ENCODE results near the gene FARP2.

The FARP2 gene

GRCh38 chr2:241354668-241355658 lies 1.1 kb upstream of the FARP2 start:
- Histone ChIP-seq H3K9ac (ENCODE audit: low read length) (no peak overlapping the region), H3K9me3 (ENCODE audit: low read length) (no peaks in the 10 kb centered on the region), H3K27ac (ENCODE audit: low read depth, low read length, poor library complexity, severe bottlenecking) (peak overlapping the region; percentile 45), H4K20me1 (ENCODE audit: insufficient read depth, low read length) (no peaks in the 10 kb centered on the region), H3K4me1 (ENCODE audit: insufficient read depth, low read length, severe bottlenecking) (peaks cover 17% of the 10 kb centered on the region), H3K4me2 (ENCODE audit: low read length) (peak overlapping the region; percentile 54; the same call in 1 of the 2 replicates), H3K27me3 (ENCODE audit: insufficient read depth, low read length) (no peaks in the 10 kb centered on the region; the same call in 1 of the 2 replicates), H3K4me3 (ENCODE audit: low read depth, low read length, poor library complexity, severe bottlenecking) (peak overlapping the region; percentile 47), H3K79me2 (ENCODE audit: insufficient read depth, low read length) (no peaks in the 10 kb centered on the region), H3K9me2 (ENCODE audit: low read depth, low read length) (no peaks in the 10 kb centered on the region), H2AFZ (ENCODE audit: low read length) (no peak overlapping the region), H3K36me3 (ENCODE audit: insufficient read depth, low read length) (peaks cover 53% of the 10 kb centered on the region), H3F3A (ENCODE audit: insufficient read depth, low read length) (0 out of 2 replicates have a peak, but pooled peaks cover 11% of the 10 kb centered on the region)
- TF ChIP-seq CTCF (IDR thresholded peaks at IDR 0.05; ENCODE audit: low read length) (no peak), EZH2 (IDR thresholded peaks at IDR 0.05; ENCODE audit: borderline replicate concordance, low read length) (no peak)

- Histone ChIP-seq H2AFZ (ENCODE audit: low read length) (no peak overlapping the region), H3K36me3 (ENCODE audit: insufficient read depth, low read length) (peaks cover 34% of the 10 kb centered on the region), H3K4me2 (ENCODE audit: low read length) (peak overlapping the region; percentile 90), H3K4me3 (ENCODE audit: low read depth, low read length, poor library complexity, severe bottlenecking) (peak overlapping the region; percentile 78), H3K9me2 (ENCODE audit: low read depth, low read length) (no peaks in the 10 kb centered on the region), H3K79me2 (ENCODE audit: insufficient read depth, low read length) (no peaks in the 10 kb centered on the region), H3F3A (ENCODE audit: insufficient read depth, low read length) (0 out of 2 replicates have a peak, but pooled peaks cover 11% of the 10 kb centered on the region), H4K20me1 (ENCODE audit: insufficient read depth, low read length) (no peaks in the 10 kb centered on the region), H3K27ac (ENCODE audit: low read depth, low read length, poor library complexity, severe bottlenecking) (no peak overlapping the region), H3K4me1 (ENCODE audit: insufficient read depth, low read length, severe bottlenecking) (peaks cover 17% of the 10 kb centered on the region), H3K27me3 (ENCODE audit: insufficient read depth, low read length) (no peaks in the 10 kb centered on the region; the same call in 1 of the 2 replicates), H3K9me3 (ENCODE audit: low read length) (no peaks in the 10 kb centered on the region), H3K9ac (ENCODE audit: low read length) (peak overlapping the region; percentile 73)
- TF ChIP-seq EZH2 (IDR thresholded peaks at IDR 0.05; ENCODE audit: borderline replicate concordance, low read length) (no peak), CTCF (IDR thresholded peaks at IDR 0.05; ENCODE audit: low read length) (no peak)
These were observed 781 bp downstream of the FARP2 start for GRCh38 chr2:241356871-241357260.

- Histone ChIP-seq H3K27ac (ENCODE audit: low read depth, low read length, poor library complexity, severe bottlenecking) (no peak overlapping the region), H2AFZ (ENCODE audit: low read length) (no peak overlapping the region), H3K9ac (ENCODE audit: low read length) (no peak overlapping the region), H3K4me3 (ENCODE audit: low read depth, low read length, poor library complexity, severe bottlenecking) (no peak overlapping the region), H3K79me2 (ENCODE audit: insufficient read depth, low read length) (no peaks in the 10 kb centered on the region), H3K9me3 (ENCODE audit: low read length) (no peaks in the 10 kb centered on the region), H3K36me3 (ENCODE audit: insufficient read depth, low read length) (peaks cover 27% of the 10 kb centered on the region), H3K27me3 (ENCODE audit: insufficient read depth, low read length) (no peaks in the 10 kb centered on the region; the same call in 1 of the 2 replicates), H3K4me2 (ENCODE audit: low read length) (0 out of 2 replicates have a peak overlapping the region, but pooled peaks have one; percentile 11), H3K4me1 (ENCODE audit: insufficient read depth, low read length, severe bottlenecking) (peaks cover 17% of the 10 kb centered on the region), H3K9me2 (ENCODE audit: low read depth, low read length) (no peaks in the 10 kb centered on the region), H3F3A (ENCODE audit: insufficient read depth, low read length) (0 out of 2 replicates have a peak, but pooled peaks cover 11% of the 10 kb centered on the region), H4K20me1 (ENCODE audit: insufficient read depth, low read length) (no peaks in the 10 kb centered on the region)
- TF ChIP-seq EZH2 (IDR thresholded peaks at IDR 0.05; ENCODE audit: borderline replicate concordance, low read length) (no peak), CTCF (IDR thresholded peaks at IDR 0.05; ENCODE audit: low read length) (no peak)
These were observed 1.4 kb downstream of the FARP2 start for GRCh38 chr2:241357531-241357930.
